Measurements from ENCODE around the gene ZNF106. TPM values are rescaled to one million over a fixed set of nuclear protein-coding genes. Genes with fewer than 3 reads are reported as not detected.

ZNF106 gene
- total and polyA plus RNA-seq, 8 donors: 46.6 to 106 (median 53.1) TPM

DNA sequence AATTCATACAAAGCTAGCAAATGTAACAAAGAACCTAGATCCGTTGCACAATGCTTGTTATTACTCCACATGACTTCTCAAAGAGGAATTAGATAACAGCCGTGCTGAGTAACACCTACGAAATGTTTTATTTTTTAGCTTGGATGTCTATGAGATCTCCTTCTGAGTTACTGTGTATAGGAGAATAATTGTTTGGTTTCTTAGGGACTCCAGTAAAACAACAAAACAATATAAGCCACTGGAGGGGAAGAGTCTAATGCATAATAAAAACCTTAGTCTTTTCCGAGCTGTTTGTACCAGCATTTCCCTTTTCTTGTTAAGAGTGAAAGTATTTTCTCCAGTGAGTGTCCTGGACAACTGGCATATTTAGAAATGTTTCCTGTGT is 20.1 kb upstream of the ZNF106 start:
- TF ChIP-seq CTCF (IDR thresholded peaks at IDR 0.05): no peak
- Histone ChIP-seq H3K36me3 (peaks cover 0 to 37% of the 10 kb centered on the region in 2 donors), H3K27me3 (no peaks in the 10 kb centered on the region), H3K27ac (peak overlapping the region; percentile 65 to 89), H3K4me1 (peaks cover 5 to 39% of the 10 kb centered on the region in 2 donors), H3K9me3 (no peaks in the 10 kb centered on the region), H3K4me3 (peak overlapping the region in 1 of 2 donors; percentile 24)
- DNase-seq (no peak), ATAC-seq (peak; percentile 78)
- intact Hi-C loops (cut with DNase I): no loop called here

DNA sequence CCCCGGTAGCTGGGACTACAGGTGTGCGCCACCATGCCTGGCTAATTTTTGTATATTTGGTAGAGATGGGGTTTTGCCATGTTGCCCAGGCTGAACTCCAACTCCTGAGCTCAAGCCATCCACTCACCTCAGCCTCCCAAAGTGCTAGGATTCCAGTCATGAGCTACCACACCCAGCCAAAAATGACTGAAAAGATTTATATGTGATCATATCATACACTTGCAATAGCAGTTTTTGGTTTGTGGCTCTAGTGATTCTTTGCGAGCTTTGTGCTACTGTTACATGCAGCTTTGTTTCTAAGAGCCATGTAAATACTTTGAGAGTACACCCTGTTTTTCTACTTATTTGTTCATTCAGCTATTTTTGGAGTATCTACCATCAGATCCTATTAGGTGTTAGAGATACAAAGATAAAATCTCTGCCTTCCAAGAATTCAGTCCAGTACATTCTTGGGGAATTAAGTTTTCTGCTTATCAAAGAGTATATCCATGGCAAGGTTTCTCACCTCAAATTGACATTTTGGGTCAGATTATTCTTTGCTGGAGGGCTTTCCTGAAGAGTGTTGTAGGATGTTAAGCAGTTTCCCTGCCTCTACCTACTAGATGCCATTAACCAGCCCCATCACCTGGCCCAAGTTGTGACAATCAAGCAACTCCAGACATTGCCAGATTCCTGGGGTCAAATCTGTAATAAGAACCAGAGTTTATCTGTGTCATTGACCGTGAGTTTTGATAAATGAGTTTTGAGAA is 19.5 kb upstream of the ZNF106 start:
- intact Hi-C loops (cut with DNase I): no loop called here
- Histone ChIP-seq H3K4me3 (peak overlapping the region in 1 of 2 donors; percentile 24), H3K27ac (peak overlapping the region; percentile 65 to 89), H3K27me3 (no peaks in the 10 kb centered on the region), H3K9me3 (no peaks in the 10 kb centered on the region), H3K36me3 (peaks cover 0 to 34% of the 10 kb centered on the region in 2 donors), H3K4me1 (peaks cover 5 to 39% of the 10 kb centered on the region in 2 donors)
- peak; percentile 15 for ATAC-seq
- no peak for TF ChIP-seq CTCF (IDR thresholded peaks at IDR 0.05)
- no peak for DNase-seq

GRCh38 chr15:42508263-42508690 is 17.3 kb upstream of the ZNF106 start:
- Histone ChIP-seq H3K36me3 (peaks cover 0 to 18% of the 10 kb centered on the region in 2 donors), H3K9me3 (no peaks in the 10 kb centered on the region), H3K27me3 (no peaks in the 10 kb centered on the region), H3K27ac (peak overlapping the region in 1 of 2 donors; percentile 48), H3K4me3 (no peak overlapping the region), H3K4me1 (peaks cover 5 to 56% of the 10 kb centered on the region in 2 donors)
- TF ChIP-seq CTCF (IDR thresholded peaks at IDR 0.05): no peak
- intact Hi-C loops (cut with DNase I): no loop called here
- no peak for ATAC-seq
- no peak for DNase-seq

DNA sequence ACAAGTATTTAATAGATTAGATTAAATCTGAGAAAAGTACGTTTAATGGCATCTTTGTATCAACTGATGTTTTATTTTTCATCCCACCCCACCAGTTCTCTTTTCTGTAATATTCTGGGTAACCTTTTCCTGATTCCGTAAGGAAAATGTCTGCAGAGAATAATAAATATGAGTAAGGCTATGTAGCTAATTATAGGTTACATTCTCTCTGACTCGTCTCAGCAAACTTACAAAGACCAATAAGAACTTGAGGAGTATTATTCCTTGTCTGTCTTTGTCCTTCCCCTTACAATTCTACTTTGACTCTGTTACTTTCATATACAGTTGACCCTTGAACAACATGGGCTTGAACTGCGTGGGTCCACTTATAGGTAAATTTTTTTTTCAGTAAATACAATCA is 16.6 kb upstream of the ZNF106 start:
- DNase-seq: no peak
- Histone ChIP-seq H3K27ac (peak overlapping the region in 1 of 2 donors; percentile 48), H3K9me3 (no peaks in the 10 kb centered on the region), H3K4me3 (no peak overlapping the region), H3K27me3 (no peaks in the 10 kb centered on the region), H3K36me3 (peaks cover 0 to 11% of the 10 kb centered on the region in 2 donors), H3K4me1 (peaks cover 5 to 64% of the 10 kb centered on the region in 2 donors)
- intact Hi-C loops (cut with DNase I): no loop called here
- ATAC-seq: no peak
- no peak for TF ChIP-seq CTCF (IDR thresholded peaks at IDR 0.05)

- Histone ChIP-seq H3K36me3 (peaks cover 0 to 9% of the 10 kb centered on the region in 2 donors), H3K27ac (peak overlapping the region in 1 of 2 donors; percentile 51), H3K27me3 (no peaks in the 10 kb centered on the region), H3K4me1 (peaks cover 4 to 69% of the 10 kb centered on the region in 2 donors), H3K4me3 (no peak overlapping the region), H3K9me3 (no peaks in the 10 kb centered on the region)
- ATAC-seq: no peak
- TF ChIP-seq CTCF (IDR thresholded peaks at IDR 0.05): no peak
- intact Hi-C loops (cut with DNase I): no loop called here
- DNase-seq: no peak
Observed at GRCh38 chr15:42504631-42505030, 13.7 kb upstream of the ZNF106 start.

Measured in left lung (tissue), 10 donors.